ENCODE results near the gene GNPTAB. TPM values are rescaled to one million over a fixed set of nuclear protein-coding genes. Genes with fewer than 3 reads are reported as not detected.

Gene GNPTAB
- total and polyA plus RNA-seq, 2 of the 13 experiments (the other 11 are each of a cell fraction or from before 2014, with no cell fraction given), result 13.6 to 19.4 TPM

DNA sequence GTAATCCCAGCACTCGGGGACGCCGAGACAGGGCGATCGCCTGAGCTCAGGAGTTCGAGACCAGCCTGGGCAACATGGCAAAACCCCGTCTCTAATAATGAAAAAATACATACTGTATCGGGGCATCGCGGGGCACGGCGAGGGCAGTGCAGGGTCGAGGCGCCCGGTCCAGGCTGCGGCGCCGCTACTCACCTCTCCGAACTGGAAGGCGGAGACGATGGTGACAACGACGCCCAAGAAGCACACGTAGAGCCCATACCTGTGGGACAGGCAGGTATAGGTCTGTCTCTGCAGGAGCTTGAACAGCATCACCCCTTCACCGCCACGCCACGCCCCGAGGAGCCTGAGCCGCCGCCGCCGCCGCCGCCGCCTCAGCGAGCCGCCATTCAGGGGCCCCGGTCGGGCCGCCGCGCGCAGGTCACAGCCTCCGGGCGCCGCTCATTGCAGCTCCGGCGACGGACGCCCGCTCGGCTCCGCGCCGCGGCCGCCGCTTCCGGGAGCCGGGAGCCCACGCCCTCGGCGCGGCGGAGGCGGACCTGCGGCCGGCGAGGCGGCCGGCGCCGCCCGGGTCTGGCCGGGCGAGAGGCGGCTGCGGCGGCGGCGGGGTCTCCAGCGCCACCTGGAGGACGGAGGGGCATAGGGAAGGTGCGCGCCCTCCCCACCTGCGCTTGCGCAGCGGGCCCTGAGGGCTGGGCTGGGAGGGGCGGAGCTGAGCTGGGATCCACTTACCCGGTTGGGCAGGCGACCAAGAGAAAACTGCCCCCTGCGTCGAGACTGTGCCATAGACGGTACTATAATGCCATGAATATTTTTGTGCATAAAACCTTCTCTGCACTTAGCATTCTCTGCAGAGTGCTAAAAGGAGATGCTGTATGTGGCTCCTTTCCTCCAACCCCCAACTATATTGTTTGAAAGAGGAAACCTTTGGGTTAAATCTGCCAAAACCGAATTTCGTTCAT is at the start of gene GNPTAB (continued):
- TF ChIP-seq, protein P1, sequence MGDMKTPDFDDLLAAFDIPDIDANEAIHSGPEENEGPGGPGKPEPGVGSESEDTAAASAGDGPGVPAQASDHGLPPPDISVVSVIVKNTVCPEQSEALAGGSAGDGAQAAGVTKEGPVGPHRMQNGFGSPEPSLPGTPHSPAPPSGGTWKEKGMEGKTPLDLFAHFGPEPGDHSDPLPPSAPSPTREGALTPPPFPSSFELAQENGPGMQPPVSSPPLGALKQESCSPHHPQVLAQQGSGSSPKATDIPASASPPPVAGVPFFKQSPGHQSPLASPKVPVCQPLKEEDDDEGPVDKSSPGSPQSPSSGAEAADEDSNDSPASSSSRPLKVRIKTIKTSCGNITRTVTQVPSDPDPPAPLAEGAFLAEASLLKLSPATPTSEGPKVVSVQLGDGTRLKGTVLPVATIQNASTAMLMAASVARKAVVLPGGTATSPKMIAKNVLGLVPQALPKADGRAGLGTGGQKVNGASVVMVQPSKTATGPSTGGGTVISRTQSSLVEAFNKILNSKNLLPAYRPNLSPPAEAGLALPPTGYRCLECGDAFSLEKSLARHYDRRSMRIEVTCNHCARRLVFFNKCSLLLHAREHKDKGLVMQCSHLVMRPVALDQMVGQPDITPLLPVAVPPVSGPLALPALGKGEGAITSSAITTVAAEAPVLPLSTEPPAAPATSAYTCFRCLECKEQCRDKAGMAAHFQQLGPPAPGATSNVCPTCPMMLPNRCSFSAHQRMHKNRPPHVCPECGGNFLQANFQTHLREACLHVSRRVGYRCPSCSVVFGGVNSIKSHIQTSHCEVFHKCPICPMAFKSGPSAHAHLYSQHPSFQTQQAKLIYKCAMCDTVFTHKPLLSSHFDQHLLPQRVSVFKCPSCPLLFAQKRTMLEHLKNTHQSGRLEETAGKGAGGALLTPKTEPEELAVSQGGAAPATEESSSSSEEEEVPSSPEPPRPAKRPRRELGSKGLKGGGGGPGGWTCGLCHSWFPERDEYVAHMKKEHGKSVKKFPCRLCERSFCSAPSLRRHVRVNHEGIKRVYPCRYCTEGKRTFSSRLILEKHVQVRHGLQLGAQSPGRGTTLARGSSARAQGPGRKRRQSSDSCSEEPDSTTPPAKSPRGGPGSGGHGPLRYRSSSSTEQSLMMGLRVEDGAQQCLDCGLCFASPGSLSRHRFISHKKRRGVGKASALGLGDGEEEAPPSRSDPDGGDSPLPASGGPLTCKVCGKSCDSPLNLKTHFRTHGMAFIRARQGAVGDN (CRISPR knock-in tag; IDR thresholded peaks at IDR 0.05), result peak; percentile 59
- no peak for TF ChIP-seq NKX3-1 (CRISPR knock-in tag; IDR thresholded peaks at IDR 0.05)
- no peak for TF ChIP-seq TCF7L2 (IDR thresholded peaks at IDR 0.05; ENCODE audit: low read depth, low read length)
- peak; percentile 31 for TF ChIP-seq POGZ (CRISPR knock-in tag; IDR thresholded peaks at IDR 0.05)
- TF ChIP-seq ZNF317 (CRISPR knock-in tag; IDR thresholded peaks at IDR 0.05), result no peak
- TF ChIP-seq AHR (CRISPR knock-in tag; IDR thresholded peaks at IDR 0.05), result 0 out of 2 replicates have a peak, but pooled peaks have one; percentile 23
- no peak for TF ChIP-seq CHD2 (IDR thresholded peaks at IDR 0.05; ENCODE audit: low read depth, low read length)
- 0 out of 2 replicates have a peak, but pooled peaks have one; percentile 29 for TF ChIP-seq PHF21A (CRISPR knock-in tag; IDR thresholded peaks at IDR 0.05)
- TF ChIP-seq FIP1L1 (IDR thresholded peaks at IDR 0.05; ENCODE audit: borderline replicate concordance, insufficient read depth, low read depth, low read length), result no peak
- TF ChIP-seq TOPORS (CRISPR knock-in tag; IDR thresholded peaks at IDR 0.05), result no peak
- no peak for TF ChIP-seq FOXP1 (IDR thresholded peaks at IDR 0.05)
- no peak for TF ChIP-seq FOXP1 (CRISPR knock-in tag; IDR thresholded peaks at IDR 0.05)
- TF ChIP-seq RELA (CRISPR knock-in tag; IDR thresholded peaks at IDR 0.05), result no peak
- TF ChIP-seq KLF16 (CRISPR knock-in tag; IDR thresholded peaks at IDR 0.05), result no peak
- TF ChIP-seq, protein P2, sequence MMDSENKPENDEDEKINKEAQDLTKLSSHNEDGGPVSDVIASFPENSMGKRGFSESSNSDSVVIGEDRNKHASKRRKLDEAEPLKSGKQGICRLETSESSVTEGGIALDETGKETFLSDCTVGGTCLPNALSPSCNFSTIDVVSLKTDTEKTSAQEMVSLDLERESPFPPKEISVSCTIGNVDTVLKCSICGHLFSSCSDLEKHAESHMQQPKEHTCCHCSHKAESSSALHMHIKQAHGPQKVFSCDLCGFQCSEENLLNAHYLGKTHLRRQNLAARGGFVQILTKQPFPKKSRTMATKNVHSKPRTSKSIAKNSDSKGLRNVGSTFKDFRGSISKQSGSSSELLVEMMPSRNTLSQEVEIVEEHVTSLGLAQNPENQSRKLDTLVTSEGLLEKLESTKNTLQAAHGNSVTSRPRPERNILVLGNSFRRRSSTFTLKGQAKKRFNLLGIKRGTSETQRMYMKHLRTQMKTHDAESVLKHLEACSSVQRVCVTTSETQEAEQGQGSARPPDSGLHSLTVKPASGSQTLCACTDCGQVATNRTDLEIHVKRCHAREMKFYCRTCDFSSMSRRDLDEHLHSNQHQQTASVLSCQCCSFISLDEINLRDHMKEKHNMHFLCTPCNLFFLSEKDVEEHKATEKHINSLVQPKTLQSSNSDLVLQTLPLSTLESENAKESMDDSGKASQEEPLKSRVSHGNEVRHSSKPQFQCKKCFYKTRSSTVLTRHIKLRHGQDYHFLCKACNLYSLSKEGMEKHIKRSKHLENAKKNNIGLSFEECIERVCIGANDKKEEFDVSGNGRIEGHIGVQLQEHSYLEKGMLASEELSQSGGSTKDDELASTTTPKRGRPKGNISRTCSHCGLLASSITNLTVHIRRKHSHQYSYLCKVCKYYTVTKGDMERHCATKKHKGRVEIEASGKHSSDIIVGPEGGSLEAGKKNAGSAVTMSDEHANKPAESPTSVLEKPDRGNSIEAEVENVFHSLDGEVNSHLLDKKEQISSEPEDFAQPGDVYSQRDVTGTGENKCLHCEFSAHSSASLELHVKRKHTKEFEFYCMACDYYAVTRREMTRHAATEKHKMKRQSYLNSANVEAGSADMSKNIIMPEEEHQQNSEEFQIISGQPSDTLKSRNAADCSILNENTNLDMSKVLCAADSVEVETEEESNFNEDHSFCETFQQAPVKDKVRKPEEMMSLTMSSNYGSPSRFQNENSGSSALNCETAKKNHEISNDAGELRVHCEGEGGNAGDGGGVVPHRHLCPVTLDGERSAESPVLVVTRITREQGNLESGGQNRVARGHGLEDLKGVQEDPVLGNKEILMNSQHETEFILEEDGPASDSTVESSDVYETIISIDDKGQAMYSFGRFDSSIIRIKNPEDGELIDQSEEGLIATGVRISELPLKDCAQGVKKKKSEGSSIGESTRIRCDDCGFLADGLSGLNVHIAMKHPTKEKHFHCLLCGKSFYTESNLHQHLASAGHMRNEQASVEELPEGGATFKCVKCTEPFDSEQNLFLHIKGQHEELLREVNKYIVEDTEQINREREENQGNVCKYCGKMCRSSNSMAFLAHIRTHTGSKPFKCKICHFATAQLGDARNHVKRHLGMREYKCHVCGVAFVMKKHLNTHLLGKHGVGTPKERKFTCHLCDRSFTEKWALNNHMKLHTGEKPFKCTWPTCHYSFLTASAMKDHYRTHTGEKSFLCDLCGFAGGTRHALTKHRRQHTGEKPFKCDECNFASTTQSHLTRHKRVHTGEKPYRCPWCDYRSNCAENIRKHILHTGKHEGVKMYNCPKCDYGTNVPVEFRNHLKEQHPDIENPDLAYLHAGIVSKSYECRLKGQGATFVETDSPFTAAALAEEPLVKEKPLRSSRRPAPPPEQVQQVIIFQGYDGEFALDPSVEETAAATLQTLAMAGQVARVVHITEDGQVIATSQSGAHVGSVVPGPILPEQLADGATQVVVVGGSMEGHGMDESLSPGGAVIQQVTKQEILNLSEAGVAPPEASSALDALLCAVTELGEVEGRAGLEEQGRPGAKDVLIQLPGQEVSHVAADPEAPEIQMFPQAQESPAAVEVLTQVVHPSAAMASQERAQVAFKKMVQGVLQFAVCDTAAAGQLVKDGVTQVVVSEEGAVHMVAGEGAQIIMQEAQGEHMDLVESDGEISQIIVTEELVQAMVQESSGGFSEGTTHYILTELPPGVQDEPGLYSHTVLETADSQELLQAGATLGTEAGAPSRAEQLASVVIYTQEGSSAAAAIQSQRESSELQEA (CRISPR knock-in tag; IDR thresholded peaks at IDR 0.05; ENCODE audit: not compliant biosample characterization), result no peak
- 0 out of 2 replicates have a peak, but pooled peaks have one; percentile 25 for TF ChIP-seq ZNF614 (CRISPR knock-in tag; IDR thresholded peaks at IDR 0.05; ENCODE audit: borderline replicate concordance)
- TF ChIP-seq RXRB (CRISPR knock-in tag; IDR thresholded peaks at IDR 0.05; ENCODE audit: borderline replicate concordance), result no peak
